NCI-H1417 (cell line): ENCODE results near the gene RASA1.

Experiments used
- DNase-seq, 3 experiments: peaks; one replicate each; lab custom pipeline; 2025; lab: John Stamatoyannopoulos, UW

RASA1 gene

GRCh38 chr5:87403899-87404298 lies 136.2 kb downstream of the RASA1 start:
- no peak for DNase-seq

GRCh38 chr5:87404359-87404758 lies 136.7 kb downstream of the RASA1 start:
- DNase-seq: no peak

- no peak for DNase-seq
Observed at GRCh38 chr5:87405472-87406155, 137.9 kb downstream of the RASA1 start.

- DNase-seq: no peak
Observed at GRCh38 chr5:87408204-87408603, 140.5 kb downstream of the RASA1 start.

- no peak for DNase-seq
Observed at GRCh38 chr5:87410931-87411330, 143.2 kb downstream of the RASA1 start.

GRCh38 chr5:87411586-87411972 lies 143.9 kb downstream of the RASA1 start:
- DNase-seq: no peak

- peak in 2 of 3 experiments; percentile 14 to 44 for DNase-seq
Observed at GRCh38 chr5:87411973-87412629, 144.4 kb downstream of the RASA1 start.

GRCh38 chr5:87412630-87413342 lies 145.1 kb downstream of the RASA1 start, which contains the start of gene CCNH:
Gene CCNH, minus strand, starts transcription at chr5:87412930. Its CDS starts 136 bp downstream, at chr5:87412794.
- peak; percentile 93 to 98 (median 98) for DNase-seq

GRCh38 chr5:87413343-87413645 lies 145.6 kb downstream of the RASA1 start:
- DNase-seq: no peak

- DNase-seq: no peak
Observed at GRCh38 chr5:87418506-87418905, 150.8 kb downstream of the RASA1 start.

- no peak for DNase-seq
Observed at GRCh38 chr5:87421307-87421706, 153.6 kb downstream of the RASA1 start.

- no peak for DNase-seq
Observed at GRCh38 chr5:87423755-87424154, 156.1 kb downstream of the RASA1 start.

- DNase-seq: no peak
Observed at GRCh38 chr5:87430863-87431457, 163.3 kb downstream of the RASA1 start.

- no peak for DNase-seq
Observed at GRCh38 chr5:87432460-87432859, 164.8 kb downstream of the RASA1 start.

GRCh38 chr5:87433945-87434344 lies 166.3 kb downstream of the RASA1 start:
- DNase-seq: no peak

- no peak for DNase-seq
Observed at GRCh38 chr5:87434461-87434860, 166.8 kb downstream of the RASA1 start.

GRCh38 chr5:87435144-87435694 lies 167.5 kb downstream of the RASA1 start:
- DNase-seq: peak in 1 of 3 experiments; percentile 9

- no peak for DNase-seq
Observed at GRCh38 chr5:87437724-87438123, 170.0 kb downstream of the RASA1 start.

- DNase-seq: no peak
Observed at GRCh38 chr5:87438231-87438630, 170.5 kb downstream of the RASA1 start.
